Amniotic stem cell (primary cell): ENCODE measurements around the gene HDGFL3.
"Not testable (repeated sequence)": the region's sequence is repeated elsewhere in the genome, so short reads cannot be mapped to it uniquely, and the experiment has no call there.

Experiments used
- DNase-seq: peaks from one replicate; lab custom pipeline; 2025; lab: John Stamatoyannopoulos, UW

The HDGFL3 gene

DNA sequence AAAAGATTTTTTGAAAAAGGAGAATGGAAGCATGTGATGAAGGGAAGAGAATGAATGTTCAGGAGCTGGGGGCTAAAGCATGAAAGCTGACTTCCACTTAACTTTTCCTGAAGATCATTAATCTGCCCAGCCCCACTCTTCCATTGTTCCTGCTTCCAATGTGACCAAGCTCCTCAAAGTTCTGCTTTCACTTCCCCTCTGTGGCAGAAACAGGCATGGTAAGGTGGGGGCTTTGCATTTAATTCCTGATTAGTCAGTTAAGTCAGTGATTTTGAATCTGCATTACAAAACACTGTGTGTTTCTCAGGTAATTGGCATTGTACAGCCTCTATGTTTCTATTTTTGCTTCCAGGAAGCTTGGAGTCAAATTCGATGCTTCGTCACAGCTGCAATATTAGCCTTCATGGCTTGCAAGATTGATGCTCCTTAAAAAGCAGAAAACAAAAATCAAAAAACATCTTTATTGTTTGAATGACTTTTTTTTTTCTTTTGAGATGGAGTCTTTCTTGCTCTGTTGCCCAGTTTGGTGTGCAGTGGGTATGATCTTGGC, 107.5 kb downstream of the HDGFL3 start:
- no peak for DNase-seq

DNA sequence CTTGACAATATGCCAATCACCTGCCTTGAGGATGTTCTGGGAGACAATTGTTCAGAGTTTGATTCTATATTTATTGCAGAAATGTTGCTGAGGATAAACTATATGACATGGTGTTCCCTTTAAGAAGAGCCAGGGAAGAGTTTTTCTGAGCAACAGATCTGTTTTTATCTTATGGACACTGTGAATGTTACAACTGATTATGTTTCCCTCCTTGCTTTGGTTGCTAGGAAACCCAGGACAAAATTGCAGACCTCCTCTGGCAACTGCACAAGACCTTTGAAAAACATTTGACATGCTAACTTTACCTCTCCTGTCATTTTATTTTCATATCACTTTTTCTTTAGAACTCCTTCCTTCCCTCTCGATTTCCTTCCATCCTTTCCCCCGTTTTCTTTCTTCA, 108.3 kb downstream of the HDGFL3 start:
- DNase-seq, result no peak

- DNase-seq, result no peak
Observed at GRCh38 chr15:83098079-83098478, 109.5 kb downstream of the HDGFL3 start.

DNA sequence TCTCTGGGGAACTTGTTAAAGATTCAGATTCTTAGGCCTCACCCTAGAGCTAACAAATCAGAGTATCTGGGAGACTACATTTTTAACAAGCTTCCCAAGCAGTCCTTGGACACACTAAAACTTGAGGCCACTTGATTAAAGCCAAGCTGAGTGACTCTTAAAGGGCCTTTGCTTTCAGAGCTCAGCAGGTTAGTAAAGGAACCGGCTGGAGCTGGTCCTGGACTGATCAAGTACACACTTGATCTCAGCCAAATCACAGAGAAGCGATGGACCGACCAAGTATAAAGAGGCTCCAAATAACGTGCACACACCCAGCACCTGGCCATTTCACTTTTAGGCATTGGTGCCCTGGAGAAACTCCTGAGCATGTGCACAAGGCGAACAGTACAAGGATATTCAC, 113.0 kb downstream of the HDGFL3 start:
- DNase-seq, result no peak

GRCh38 chr15:83092309-83092976, 115.2 kb downstream of the HDGFL3 start:
- no peak for DNase-seq

- not testable (repeated sequence) for DNase-seq
Observed at GRCh38 chr15:83091965-83092308, 115.7 kb downstream of the HDGFL3 start.

DNA sequence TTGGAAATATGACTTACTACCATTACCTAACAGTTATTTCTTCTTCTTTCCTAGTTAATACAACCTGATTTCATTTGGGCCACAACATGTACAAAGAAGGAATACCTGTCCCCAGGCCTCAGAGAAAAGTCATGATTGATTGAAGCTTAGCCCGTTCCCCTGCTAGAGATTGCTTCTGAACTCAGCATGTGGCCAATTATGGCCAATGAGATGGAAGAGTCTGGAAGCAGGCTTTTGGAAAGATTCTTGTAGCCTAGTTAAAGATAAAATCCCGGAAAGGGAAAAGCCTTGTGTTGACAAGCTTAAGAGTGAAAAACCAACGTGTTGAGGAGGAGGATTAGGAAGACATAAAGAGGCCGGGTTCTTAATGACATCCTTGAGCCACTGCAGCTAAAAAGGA, 117.2 kb downstream of the HDGFL3 start:
- DNase-seq, result no peak

- no peak for DNase-seq
Observed at GRCh38 chr15:83088876-83089275, 118.7 kb downstream of the HDGFL3 start.

DNA sequence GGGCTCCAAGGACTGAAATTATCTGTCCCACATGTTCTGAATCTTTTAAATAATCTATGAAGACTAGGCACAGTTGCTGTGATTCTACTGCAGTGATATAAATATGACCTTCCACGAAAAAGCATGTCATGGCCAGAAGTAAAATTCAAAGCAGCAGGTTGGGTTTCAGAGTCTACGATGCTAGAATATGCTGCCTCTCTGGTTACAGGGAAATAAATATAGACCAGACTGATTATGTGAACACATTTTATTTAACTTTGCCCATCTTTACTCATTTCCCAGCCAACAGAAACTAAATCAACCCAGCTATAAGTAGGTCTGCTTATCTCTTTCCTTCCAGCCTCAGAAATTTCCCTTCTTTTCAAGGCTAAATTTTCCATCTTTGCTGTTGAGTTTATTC, 120.0 kb downstream of the HDGFL3 start:
- no peak for DNase-seq

GRCh38 chr15:83085864-83086552, 121.6 kb downstream of the HDGFL3 start:
- not testable (repeated sequence) for DNase-seq

GRCh38 chr15:83085461-83085860, 122.2 kb downstream of the HDGFL3 start:
- DNase-seq, result not testable (repeated sequence)

- no peak for DNase-seq
Observed at GRCh38 chr15:83082730-83083386, 124.8 kb downstream of the HDGFL3 start.

GRCh38 chr15:83081256-83082014, 126.2 kb downstream of the HDGFL3 start:
- DNase-seq, result no peak

GRCh38 chr15:83078712-83079111, 128.9 kb downstream of the HDGFL3 start:
- no peak for DNase-seq
